HG02678 (cell line): ENCODE results near the gene UBE2N.

Experiments
- ATAC-seq: cut with Tn5 transposase; IDR thresholded peaks from one replicate; pipeline ENCODE4 v1.9.1; 2021; ENCODE audit warnings: mild to moderate bottlenecking, moderate library complexity; ENCODE audit not compliant: unreplicated experiment

Gene UBE2N

GRCh38 chr12:93361151-93361919 is 80.4 kb downstream of the UBE2N start:
- no peak for ATAC-seq

GRCh38 chr12:93360688-93361087 is 81.1 kb downstream of the UBE2N start:
- no peak for ATAC-seq

- ATAC-seq = no peak
Measured at GRCh38 chr12:93358821-93359220, 82.9 kb downstream of the UBE2N start.

GRCh38 chr12:93358058-93358457 is 83.7 kb downstream of the UBE2N start:
- peak; percentile 91 for ATAC-seq

GRCh38 chr12:93356214-93356613 is 85.5 kb downstream of the UBE2N start:
- no peak for ATAC-seq
